NCI-H1417 (cell line): ENCODE data around the gene GRIK4.

Experiments used
- DNase-seq, 3 experiments: peaks; one replicate each; lab custom pipeline; 2025; lab: John Stamatoyannopoulos, UW

GRIK4 gene

DNA sequence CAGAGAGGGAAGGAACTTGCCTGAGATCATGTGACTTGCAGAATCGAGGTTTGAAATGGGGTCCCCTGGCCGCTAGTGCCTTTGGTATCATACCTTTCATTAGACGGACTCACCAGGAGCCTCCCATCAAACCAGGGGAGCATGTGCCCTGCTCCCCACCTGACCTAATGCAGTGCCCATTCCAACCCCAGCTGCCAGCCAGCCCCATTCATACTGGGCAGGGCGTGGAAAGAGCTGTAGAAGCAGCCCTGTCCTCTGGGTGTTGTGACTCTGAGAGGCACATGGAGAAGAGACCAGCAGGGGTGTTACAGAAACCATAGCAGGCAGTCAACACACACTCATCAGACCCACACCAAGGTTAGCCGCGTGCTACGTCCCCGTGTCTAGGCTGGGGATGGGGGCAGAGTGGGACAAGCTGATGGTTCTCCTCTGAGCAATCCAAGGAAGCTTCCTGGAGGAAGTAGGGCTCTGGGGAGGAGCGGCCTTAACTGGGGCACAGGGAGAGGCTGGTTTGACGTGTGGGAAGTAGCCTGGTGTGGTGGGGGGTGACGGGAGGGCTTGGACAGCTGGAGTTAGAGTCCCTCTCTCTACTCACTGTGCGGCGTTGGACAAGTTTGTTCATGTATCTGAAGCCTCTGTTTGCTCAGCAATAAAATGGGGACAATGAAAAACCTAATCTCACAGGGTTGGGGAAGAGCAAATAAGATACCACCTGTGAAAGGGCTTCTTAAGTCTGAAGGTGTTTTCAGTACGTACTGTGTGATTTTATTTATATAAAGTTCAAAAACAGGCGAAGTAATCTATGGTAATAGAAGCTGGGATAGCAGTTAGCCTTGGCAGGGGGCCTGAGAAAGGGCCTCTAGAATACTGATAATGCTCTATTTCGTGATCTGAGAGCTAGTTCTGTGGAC is 14.0 kb downstream of the GRIK4 start:
- peak in 1 of 3 experiments; percentile 46 for DNase-seq

DNA sequence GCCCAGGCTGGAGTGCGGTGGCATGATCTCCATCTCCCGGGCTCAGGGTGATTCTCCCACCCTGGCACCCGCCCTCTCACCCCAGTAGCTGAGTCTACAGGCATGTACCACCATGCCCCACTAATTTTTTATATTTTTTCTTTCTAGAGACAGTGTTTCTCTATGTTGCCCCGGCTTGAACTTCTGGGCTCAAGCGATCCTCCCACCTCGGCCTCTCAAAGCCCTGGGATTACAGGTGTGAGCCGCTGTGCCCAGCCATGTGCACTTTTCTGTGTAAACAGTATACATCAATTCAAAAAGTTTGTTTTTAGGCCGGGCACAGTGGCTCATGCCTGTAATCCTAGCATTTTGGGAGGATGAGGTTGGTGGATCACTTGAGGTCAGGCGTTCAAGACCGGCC is 14.7 kb downstream of the GRIK4 start:
- no peak for DNase-seq

DNA sequence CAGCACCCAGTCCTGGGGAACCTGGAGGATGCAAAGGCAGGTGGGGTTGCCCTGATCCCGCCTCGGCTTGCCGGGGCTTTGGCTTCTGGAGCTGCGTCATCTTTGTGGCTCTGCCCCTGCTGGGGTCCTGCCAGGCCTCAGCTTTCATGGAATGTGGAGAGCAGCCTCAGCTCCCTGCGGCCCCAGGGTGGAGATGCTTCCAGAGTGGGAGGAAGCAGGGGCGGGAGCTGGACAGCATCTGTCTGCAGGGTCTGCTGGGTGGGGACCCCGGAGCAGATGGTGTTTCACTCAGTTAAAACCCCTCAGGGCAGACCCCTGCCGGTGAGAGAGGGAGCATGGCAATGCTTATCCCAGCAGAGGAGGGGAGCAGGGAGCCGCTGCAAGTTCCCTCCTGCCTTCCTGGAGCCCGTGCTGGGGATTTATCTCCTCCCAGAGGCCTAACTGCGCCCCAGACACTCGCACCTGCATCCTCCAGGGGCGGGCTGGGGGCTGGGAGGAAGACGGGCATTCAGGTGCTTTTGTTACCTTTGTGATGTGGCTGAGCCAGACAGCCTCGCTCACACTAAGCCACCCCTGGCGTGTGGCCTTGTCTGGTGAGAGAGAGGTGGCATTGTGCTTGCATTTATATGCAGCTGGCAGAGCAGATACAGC is 15.7 kb downstream of the GRIK4 start:
- DNase-seq: peak in 2 of 3 experiments; percentile 67 to 81

DNA sequence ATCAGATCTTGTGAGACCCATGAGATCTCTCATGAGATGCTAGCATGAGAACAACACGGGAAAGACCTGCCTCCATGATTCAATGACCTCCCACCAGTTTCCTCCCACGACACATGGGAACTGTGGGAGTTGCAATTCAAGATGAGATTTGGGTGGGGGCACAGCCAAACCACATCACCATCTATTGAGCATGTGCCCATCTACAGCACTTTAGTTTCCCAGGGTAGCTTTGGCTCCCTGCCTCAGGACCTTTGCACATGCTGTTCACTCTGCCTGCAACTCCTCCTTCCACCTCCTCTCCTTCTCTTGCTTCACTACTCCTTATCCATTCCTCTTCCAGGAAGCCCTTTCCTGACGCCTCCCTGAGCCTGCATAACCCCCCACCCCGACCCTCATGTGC is 17.2 kb downstream of the GRIK4 start:
- no peak for DNase-seq

DNA sequence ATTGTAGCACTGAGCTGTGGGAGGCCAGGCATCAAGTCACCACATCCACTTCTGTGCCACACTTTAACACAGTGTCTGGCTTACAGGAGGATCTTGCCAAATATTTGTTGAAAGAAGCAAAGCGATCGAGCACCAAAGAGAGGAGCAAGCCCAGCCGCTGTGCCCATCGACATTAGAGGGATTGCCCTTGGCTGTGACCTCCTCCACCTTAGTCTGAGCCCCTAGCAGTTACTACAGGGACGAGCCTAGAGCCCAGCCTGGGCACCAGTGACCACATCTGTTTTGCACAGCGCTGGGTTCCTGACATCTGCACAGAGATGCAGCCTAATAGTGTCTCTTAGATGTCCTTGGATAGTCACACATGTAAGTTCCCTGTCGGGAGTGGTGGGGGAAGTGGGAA is 17.7 kb downstream of the GRIK4 start:
- no peak for DNase-seq

DNA sequence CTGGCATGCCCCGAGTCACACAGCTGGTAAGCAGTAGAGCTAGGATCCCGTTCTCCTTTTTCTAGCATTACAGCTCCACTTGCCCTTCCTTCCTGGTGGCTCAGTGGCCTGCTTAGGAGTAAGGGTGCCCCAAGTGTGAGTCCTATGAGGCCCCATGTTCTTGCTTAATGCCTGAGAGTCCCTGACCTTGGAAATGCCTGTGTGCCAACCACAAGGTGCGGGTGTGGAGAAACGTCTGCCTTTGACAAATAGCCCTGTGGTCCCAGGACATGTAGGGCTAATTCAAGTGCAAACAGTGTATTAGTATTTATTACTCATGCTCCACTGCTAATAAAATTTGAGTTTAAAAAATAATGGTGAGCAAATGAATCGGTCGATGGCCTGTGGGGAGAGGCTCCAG is 18.4 kb downstream of the GRIK4 start:
- no peak for DNase-seq

DNA sequence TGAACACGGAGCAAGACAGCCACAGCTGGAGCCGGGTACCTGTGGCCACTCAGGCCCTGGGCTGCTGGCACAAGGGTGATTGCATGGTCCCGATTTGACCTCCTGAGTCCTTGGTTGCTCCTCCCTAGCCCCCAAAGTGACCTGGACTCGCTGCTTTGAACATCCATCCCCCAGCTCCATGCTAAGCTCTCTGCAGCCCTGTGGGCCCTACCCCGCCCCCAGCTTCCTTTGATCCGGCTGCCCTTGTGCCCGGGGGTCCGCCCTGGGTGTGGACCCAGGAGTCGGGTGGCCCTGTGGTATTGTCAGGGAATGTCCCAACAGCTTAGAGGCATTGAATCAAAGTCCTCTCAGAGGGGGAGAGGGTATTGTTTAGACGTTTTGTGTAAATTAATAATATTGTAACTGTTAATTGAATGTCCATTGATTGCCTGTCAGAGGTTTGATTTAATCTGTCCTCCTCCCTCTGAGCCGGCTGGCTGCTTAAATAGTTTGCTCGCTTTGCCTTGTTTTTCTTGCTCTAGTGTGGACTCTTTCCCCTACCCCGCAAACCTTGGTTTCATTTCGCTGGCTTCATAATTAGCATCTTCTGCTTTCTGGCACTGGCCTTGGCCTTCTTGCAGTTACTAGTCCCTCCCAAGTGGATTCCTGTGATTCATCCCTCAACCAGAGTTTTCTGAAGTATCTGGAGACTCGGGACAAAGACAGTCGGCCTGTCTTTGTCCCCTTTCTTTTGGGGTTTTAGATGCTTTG is 20.7 kb downstream of the GRIK4 start:
- DNase-seq: no peak

DNA sequence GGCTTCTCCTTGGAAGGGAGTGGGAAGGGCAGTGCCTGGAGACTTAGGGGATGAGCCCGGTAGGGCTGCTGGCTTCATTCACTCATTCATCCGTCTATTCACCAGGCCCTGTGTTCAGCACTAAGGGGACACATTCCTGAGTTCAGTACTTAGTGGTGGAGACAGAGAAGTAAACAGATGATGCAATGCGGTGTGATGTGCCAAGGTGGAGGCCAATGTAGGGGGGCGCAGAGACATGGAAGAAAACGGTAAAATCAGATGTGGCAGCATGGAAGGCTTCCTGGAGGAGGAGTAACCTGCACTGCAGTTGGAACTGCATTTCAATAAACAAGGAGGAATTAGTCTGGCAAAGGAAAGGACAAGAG is 21.3 kb downstream of the GRIK4 start:
- DNase-seq: no peak

DNA sequence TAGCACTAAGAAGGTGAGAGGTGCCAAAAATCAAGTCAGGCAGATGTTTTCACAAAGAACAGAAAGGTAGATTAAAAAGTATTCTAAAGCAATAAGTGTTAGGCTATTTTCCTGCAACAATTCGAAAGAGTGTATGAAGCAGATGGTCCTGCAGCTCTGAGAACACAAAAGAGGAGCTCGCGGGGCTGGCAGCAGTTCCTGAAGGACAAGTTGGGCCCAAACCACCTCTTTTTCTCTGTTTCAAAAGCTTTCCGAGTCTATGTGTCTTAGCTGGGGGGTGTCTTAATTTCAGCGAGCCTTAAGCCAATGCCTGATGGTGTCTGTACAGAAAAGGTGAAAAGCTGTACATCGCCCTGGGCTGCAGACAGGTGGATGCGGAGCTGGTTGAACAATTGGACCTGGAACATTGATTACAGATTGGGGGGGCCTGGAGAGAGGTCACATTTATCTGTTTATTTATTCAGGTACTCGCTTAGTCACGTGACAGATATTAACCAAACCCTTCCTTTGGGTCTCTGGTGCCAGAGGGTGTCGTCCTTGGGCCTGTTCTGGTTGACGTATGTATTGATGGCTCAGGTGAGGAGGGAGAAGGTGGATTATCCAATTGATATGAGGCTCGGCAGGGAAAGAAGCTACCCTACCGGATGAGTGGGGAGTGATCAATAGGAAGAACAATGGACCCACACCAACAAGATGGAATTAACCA is 24.7 kb downstream of the GRIK4 start:
- no peak for DNase-seq

DNA sequence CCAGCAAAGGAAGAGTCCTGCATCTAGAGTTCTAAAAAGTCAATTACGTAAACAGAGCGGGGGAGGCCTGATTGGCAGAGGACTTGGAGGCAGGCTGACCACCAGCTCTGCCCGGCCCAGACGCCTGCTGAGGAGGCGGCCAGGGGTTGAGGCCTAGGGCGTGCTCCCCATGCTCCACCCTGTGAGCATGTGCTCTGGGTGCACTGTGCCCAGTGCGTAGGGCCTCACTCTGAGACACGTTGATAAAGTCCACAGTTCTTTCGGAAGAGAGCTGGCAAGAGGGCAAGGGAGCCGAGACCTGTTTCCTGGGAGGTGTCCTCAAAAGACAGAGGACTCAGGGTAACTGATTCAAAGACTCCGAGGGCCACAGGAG is 25.2 kb downstream of the GRIK4 start:
- no peak for DNase-seq

DNA sequence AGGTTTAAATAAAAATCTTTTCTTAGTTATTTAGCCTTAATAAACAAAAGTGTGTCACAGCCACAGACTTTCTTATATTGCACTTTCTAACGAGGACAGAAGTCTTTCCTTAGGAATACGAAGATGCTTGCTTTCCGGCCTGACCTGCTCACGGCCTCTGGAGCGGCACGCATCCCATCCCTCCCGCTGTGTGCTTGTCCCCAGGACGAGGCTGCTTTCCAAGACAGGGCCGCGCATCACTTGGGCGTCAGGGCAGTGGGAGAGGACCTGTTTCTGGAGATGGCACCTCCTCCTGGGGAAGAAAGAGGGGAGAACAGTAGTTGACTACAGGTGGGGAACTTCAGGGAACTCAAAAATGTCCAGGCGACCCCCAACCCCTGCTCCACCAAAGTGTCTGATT is 26.4 kb downstream of the GRIK4 start:
- no peak for DNase-seq

DNA sequence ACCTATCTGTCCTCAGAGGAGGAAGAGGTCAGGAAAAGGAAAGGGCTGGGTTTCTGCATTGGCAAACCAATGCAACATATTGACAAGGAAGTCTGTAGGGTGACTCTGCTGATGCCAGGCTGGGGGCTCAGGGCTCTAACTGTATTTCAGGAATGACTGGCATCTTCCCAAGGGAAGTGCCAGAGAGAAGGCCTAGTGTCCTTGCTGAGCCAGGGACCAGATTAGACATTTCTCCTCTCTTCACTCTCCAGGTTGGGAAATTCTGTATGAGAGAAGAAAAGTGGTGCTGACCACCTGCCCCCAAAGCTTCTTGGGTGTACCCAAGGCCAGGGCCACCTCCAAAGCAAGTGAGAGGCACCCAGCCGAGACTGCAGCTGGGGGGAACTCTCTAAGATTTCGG is 27.2 kb downstream of the GRIK4 start:
- no peak for DNase-seq

DNA sequence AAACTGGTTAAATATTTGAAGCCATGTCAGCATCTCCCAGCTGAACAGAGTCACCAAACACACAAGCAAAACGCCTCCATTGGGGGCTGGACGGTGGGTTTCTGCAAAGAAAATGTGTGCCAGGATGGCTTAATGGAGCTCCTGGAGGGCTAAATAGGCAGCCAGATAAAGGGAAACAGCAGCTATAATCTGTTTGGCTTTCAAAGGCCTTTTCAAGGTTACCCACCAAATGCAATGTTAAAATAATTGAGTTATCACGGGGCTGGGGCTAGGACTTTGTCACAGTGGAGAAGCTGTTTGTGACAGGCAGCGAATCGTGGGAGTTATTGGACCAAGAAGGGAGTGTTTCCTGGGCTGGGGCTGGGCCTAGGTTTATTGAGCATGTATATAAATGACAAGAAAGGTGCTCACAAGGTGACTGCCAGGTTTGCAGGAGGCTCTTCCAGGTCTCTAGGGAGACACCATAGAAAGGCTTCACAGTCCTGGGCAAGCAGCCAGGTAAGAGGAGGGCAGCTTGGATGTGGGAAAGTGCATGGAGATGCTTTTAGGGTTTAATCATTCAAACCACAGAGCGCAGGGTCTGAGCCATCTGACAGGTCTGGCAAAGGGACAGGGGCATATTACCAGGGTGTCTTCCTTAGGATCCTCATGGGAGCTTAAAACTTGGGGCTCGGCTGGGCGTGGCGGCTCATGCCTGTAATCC is 28.3 kb downstream of the GRIK4 start:
- DNase-seq: peak in 1 of 3 experiments; percentile 83

DNA sequence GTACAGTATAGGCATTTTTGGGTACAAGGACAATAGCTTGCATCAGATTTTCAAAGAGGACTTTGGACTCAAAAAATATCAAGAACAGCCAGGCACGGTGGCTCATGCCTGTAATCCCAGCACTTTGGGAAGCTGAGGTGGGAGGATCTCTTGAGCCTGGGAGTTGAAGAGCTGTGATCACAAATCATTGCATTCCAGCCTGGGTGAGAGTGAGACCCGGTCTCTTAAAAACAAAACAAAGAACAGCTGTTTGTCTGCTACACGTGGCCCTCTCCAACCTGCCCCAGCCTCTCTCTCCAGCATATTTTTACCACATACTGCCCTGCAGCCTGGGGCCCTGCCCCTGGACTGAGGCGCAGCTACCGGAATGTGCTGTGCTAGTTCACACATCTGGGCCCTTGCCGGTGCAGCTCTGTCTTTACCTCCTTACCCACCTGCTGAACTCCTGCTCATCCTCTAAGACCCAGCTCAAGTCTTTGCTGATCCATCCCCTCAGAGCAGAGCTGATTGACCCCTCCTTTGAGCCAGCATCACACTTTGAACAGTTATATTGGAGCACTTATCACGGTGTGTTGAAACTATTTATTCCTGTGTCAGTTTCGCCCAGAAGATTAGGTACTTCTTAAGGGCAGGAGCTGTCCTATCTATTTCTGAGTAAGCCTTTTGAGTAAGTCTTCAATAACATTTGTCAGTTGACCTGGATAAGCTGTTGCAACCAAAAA is 29.4 kb downstream of the GRIK4 start:
- DNase-seq: peak in 1 of 3 experiments; percentile 11

DNA sequence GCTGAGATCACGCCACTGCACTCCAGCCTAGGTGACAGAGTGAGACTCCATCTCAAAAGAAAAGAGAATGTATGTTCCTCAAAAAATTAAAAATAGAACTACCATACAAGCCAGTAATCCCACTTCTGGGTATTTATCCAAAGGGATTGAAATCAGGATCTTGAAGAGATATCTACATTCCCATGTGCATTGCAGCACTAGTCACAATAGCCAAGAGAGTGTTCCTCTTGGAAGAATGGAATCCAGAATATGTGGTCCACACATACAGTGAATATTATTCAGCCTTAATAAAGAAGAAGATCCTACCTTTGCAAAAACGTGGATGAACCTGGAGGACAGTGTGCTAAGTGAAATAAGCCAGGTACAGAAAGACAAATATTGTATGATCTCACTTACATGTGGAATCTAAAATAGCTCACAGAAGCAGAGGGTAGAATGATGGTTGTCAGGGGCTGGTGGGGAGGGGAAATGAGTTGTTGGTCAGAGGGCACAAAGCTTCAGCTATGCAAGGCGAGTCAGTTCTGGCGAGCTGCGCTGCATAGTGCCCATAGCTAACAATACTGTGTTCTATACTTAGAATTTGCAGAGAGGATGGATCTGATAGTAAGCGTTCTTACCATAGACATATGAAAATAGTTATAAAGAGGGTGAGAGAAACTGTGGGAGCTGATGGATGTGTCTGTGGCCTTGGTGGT is 32.1 kb downstream of the GRIK4 start:
- no peak for DNase-seq

DNA sequence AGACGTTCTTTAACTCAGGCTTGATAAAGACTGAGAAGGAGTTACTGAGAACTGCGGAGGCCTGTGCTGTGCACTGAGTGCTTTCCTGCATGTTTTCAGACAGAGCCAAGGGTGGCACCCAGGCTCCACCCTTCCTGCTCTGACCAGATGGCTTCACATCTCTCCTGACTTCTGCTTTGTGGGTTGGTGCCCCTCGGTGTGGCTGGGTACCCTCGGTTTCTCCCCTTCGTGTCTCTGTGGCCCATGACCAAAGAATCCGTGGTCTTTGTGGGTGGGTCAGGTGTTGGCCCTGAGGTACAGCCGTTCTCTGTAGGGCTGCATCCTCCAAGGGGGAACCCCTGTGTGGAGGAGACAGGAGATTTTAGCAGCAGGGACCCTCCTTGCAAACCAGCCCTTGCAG is 34.3 kb downstream of the GRIK4 start:
- no peak for DNase-seq

DNA sequence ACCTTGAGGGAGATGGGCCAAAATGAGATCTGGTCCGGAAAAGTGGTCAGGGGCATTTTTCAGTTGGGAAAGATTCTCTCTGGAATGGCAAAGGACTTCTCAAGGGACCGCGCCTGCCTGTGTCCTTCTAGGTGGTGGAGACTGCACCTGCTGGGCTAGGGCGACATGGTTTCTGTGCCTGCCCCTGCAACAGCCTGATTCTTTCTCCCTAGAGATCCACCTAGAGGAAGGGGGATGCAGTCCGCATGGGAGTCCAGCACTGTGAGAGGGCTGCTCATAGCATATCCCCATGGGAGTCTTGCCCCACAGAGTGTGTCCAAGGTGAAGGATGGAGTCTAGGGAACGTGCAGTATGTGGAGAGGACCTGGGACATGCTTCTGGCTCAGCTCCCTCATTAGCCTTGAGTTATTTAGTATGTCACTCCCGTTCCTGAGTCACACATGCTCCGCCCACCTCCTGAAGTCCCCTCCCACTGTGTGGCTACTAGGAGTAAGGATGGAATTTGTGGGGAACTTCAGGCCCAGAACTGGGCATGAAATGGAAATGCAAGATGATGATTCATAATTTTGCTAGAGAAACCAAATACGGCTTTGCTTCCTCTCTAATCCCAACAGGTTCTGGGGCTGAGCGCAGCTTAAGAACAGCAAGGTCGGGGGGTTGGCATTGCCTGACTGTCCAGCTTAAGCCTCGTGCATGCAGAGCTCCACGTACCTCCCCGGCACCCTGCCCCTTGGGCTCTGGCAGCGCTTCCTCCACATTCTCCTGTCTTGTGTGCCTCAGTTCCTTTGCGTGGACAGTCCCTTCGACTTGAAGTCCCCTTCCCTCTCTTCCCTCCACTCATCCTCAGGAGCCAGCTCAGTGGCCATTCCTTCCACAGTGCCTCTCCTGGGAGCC is 35.0 kb downstream of the GRIK4 start:
- DNase-seq: no peak

DNA sequence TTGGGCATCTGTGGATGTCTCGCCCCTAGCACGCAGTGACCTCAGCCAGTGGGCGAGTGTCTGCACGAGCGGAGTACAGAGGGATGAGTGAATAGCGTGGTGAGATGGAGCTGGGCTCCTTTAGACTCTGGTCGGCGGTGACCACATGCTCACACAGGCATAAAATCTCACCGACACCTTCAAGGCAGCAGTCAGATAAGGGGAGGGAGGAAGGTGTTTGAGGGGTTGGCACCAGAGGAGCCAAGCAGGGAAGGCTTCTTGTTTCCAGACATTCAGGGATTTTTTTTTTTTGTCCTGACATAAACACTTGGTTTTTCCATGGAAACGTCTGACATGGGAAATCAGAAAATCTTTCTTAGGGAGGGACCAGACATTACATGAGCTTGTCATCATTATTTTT is 35.8 kb downstream of the GRIK4 start:
- no peak for DNase-seq
